K562 (cell line): ENCODE data around the gene LCE1A. TPM values are rescaled to one million over a fixed set of nuclear protein-coding genes. Genes with fewer than 3 reads are reported as not detected.

Source experiments
- HDAC1 ChIP-seq, 2 experiments: fragments of 450-650 bp; IDR thresholded peaks; 2 replicates each; pipeline ENCODE4 v1.6.1; 2016 to 2017; ENCODE audit warnings: inconsistent platforms in 1 of 2, mild to moderate bottlenecking in 1 of 2, moderate library complexity in 1 of 2
- HDAC8 ChIP-seq: fragments of 450-650 bp; IDR thresholded peaks from 2 replicates; pipeline ENCODE4 v1.6.1; 2016; ENCODE audit warnings: mild to moderate bottlenecking, missing genetic modification characterization, moderate library complexity, missing compliant biosample characterization
- SMAD2 ChIP-seq: fragments of 150-350 bp; IDR thresholded peaks from 2 replicates; pipeline ENCODE4 v1.6.1; 2014; ENCODE audit warnings: low read depth, mild to moderate bottlenecking, low read length
- SMC3 ChIP-seq: conservative IDR thresholded peaks from 2 replicates; pipeline ENCODE4 v1.6.1; 2011; ENCODE audit warnings: low read depth, low read length, improper control_type of control experiment; ENCODE audit not compliant: insufficient read depth
- TAF9B ChIP-seq: fragments of 450-650 bp; IDR thresholded peaks from 2 replicates; pipeline ENCODE4 v1.6.1; 2018; ENCODE audit warnings: mild to moderate bottlenecking; ENCODE audit not compliant: partially characterized antibody
- XRCC4 ChIP-seq: IDR thresholded peaks from one replicate; pipeline ENCODE4 v1.6.1; 2011; ENCODE audit not compliant: insufficient read depth, insufficient read length; ENCODE audit errors: extremely low read depth
- polyA plus RNA-seq, 8 experiments: library from polyadenylated mRNA; depleted of rRNA in 4 of 8; stranded (reverse) in 5 of 8; unstranded in 3 of 8; fragments of >200 nt; fragmentation: Nextera tagmentation in 2 of 8; fragmentation: Illumina TruSeq in 1 of 8; extraction: Ambion mirVana in 2 of 8; extraction: Trizol in 1 of 8; gene quantifications; 2 replicates each; pipeline versions ENCODE4 v1.2.1 to v1.2.3, GENCODE V29; 2011 to 2014; ENCODE audit warnings: inconsistent platforms in 1 of 8, missing spikeins in 1 of 8
- total RNA-seq, 7 experiments: library from RNA; depleted of rRNA in 6 of 7; stranded (reverse); fragments of >200 nt in 6 of 7; fragmentation: Illumina TruSeq in 2 of 7; extraction: Trizol in 2 of 7; gene quantifications; 2 replicates each; pipeline versions ENCODE4 v1.2.1 to v1.2.3, GENCODE V29; 2011 to 2021; ENCODE audit warnings: low replicate concordance in 1 of 7
- TF ChIP-seq, protein P1 (sequence below), 2 experiments: fragments of 450-650 bp; formaldehyde crosslinking in 1 of 2; IDR thresholded peaks; 2 replicates each; pipeline versions ENCODE4 v1.4.0 to v1.6.1; 2014 to 2020; ENCODE audit warnings: mild to moderate bottlenecking in 2 of 2, borderline replicate concordance in 1 of 2, low read depth in 1 of 2
- TF ChIP-seq, protein P2 (sequence below): fragments of 450-650 bp; IDR thresholded peaks from 2 replicates; pipeline ENCODE4 v1.6.1; 2016; ENCODE audit warnings: missing biosample characterization, missing genetic modification characterization
- TF ChIP-seq, protein P3 (sequence below): fragments of 150-350 bp; conservative IDR thresholded peaks from 2 replicates; pipeline ENCODE4 v1.6.1; 2014; ENCODE audit warnings: low read length

LCE1A gene
- total and polyA plus RNA-seq, 9 of the 15 experiments (the other 6 are each of a cell fraction or from before 2014, with no cell fraction given), result not detected

DNA sequence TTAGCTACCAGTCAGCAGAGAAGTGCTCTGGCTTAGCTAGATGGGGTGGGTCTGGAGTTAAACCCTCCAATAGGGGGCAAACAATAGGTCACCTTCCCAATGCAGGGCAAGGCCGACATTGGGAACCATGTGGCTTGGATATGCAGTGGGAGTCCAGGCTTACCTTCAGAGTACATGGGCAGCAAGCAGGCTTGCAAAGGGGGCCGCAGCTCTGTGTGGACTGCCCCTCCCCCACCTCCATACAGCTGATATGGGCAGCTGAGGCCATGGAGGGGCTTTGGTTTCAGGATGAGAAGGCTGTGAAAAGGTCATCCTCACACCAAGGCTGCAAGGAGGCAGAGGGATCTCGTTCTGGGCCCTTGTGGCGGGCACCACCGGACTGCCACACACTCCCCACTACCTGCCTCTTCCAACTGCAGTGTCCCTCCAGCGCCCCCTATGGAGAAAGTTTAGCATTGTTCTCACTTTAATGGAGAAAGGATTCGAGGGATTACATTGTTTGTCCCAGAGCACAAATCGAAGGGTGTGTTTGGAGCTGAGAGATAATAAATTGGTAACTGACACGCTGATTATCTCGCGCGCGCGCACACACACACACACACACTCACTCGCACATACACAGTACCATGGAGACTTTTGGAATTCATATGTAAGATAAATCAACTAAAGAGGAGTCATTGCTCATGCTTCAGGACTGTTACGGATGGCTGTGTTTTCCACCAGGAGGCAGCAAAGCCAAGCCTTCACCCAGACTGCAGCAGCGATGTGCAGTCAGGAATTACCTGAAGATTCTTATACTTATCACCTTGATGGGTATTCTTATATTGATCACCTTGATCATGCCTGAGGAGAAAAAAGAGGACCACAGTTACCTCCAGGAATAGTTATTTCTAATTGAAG lies 43.8 kb downstream of the LCE1A start (continued):
- TF ChIP-seq, protein P1, sequence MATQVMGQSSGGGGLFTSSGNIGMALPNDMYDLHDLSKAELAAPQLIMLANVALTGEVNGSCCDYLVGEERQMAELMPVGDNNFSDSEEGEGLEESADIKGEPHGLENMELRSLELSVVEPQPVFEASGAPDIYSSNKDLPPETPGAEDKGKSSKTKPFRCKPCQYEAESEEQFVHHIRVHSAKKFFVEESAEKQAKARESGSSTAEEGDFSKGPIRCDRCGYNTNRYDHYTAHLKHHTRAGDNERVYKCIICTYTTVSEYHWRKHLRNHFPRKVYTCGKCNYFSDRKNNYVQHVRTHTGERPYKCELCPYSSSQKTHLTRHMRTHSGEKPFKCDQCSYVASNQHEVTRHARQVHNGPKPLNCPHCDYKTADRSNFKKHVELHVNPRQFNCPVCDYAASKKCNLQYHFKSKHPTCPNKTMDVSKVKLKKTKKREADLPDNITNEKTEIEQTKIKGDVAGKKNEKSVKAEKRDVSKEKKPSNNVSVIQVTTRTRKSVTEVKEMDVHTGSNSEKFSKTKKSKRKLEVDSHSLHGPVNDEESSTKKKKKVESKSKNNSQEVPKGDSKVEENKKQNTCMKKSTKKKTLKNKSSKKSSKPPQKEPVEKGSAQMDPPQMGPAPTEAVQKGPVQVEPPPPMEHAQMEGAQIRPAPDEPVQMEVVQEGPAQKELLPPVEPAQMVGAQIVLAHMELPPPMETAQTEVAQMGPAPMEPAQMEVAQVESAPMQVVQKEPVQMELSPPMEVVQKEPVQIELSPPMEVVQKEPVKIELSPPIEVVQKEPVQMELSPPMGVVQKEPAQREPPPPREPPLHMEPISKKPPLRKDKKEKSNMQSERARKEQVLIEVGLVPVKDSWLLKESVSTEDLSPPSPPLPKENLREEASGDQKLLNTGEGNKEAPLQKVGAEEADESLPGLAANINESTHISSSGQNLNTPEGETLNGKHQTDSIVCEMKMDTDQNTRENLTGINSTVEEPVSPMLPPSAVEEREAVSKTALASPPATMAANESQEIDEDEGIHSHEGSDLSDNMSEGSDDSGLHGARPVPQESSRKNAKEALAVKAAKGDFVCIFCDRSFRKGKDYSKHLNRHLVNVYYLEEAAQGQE (IDR thresholded peaks at IDR 0.05; ENCODE audit: borderline replicate concordance), result peak; percentile 39; the same call in 1 of the 2 replicates
- TF ChIP-seq, protein P1 (CRISPR knock-in tag; IDR thresholded peaks at IDR 0.05; ENCODE audit: low read depth), result no peak
- TF ChIP-seq TAF9B (no peak), HDAC8 (no peak), SMC3 (peak; percentile 33; the same call in 1 of the 2 replicates), SMAD2 (no peak), XRCC4 (no peak), HDAC1 (IDR thresholded peaks at IDR 0.05) (no peak)
- TF ChIP-seq, protein P2, sequence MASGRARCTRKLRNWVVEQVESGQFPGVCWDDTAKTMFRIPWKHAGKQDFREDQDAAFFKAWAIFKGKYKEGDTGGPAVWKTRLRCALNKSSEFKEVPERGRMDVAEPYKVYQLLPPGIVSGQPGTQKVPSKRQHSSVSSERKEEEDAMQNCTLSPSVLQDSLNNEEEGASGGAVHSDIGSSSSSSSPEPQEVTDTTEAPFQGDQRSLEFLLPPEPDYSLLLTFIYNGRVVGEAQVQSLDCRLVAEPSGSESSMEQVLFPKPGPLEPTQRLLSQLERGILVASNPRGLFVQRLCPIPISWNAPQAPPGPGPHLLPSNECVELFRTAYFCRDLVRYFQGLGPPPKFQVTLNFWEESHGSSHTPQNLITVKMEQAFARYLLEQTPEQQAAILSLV (tag), result no peak
- TF ChIP-seq, protein P3, sequence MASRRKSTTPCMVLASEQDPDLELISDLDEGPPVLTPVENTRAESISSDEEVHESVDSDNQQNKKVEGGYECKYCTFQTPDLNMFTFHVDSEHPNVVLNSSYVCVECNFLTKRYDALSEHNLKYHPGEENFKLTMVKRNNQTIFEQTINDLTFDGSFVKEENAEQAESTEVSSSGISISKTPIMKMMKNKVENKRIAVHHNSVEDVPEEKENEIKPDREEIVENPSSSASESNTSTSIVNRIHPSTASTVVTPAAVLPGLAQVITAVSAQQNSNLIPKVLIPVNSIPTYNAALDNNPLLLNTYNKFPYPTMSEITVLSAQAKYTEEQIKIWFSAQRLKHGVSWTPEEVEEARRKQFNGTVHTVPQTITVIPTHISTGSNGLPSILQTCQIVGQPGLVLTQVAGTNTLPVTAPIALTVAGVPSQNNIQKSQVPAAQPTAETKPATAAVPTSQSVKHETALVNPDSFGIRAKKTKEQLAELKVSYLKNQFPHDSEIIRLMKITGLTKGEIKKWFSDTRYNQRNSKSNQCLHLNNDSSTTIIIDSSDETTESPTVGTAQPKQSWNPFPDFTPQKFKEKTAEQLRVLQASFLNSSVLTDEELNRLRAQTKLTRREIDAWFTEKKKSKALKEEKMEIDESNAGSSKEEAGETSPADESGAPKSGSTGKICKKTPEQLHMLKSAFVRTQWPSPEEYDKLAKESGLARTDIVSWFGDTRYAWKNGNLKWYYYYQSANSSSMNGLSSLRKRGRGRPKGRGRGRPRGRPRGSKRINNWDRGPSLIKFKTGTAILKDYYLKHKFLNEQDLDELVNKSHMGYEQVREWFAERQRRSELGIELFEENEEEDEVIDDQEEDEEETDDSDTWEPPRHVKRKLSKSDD, result no peak
